ENCODE data around the gene CIITA. TPM values are rescaled to one million over a fixed set of nuclear protein-coding genes. Genes with fewer than 3 reads are reported as not detected.

The CIITA gene
- total RNA-seq, 1 experiment from 2014 or later = 22.4 TPM

DNA sequence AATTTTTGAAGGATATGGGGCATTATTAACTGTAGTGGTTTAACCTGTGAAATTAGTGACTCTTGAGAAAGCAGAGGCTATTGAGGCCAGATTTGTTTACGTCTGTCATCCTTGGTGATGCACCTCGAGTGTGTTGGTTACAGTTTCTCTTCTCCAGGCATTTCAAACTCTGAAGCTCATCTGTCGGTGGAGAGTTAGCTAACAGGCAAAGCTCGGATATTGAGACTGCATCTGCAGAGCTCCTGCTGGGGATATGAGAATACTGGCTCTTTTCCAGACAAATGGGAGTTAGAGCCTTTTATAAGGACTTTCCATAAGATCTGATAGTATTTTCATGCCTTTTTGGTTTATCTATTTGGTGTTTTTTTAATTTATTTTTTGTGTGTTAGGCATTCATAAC is 74.0 kb downstream of the CIITA start:
- DNase-seq = no peak
- no peak overlapping the region for H3K27ac Mint-ChIP-seq (ENCODE audit: unreplicated experiment)
- CTCF ChIA-PET = interaction anchor here (0.6 to 1.2 kb wide), 2 partner anchors 9 to 263 kb away, joined by 3 to 6 read pairs; partner anchors contain the start of gene DEXI
- no peaks in the 10 kb centered on the region for H3K9me3 Mint-ChIP-seq (ENCODE audit: low read depth, unreplicated experiment)
- intact Hi-C loops (cut with micrococcal nuclease; ENCODE audit: unreplicated experiment) = no loop called here
- no peaks in the 10 kb centered on the region for H3K36me3 Mint-ChIP-seq (ENCODE audit: insufficient read depth, unreplicated experiment)
- H3K4me3 Mint-ChIP-seq (ENCODE audit: low read depth, unreplicated experiment) = no peak overlapping the region
- H3K4me1 Mint-ChIP-seq (ENCODE audit: low read depth, unreplicated experiment) = peaks cover 37% of the 10 kb centered on the region
- TF ChIP-seq CTCF (IDR thresholded peaks at IDR 0.05; ENCODE audit: unreplicated experiment) = no peak
- no peaks in the 10 kb centered on the region for H3K27me3 Mint-ChIP-seq (ENCODE audit: unreplicated experiment)
- no TSS peak for BruUV-seq (replicated peaks)

DNA sequence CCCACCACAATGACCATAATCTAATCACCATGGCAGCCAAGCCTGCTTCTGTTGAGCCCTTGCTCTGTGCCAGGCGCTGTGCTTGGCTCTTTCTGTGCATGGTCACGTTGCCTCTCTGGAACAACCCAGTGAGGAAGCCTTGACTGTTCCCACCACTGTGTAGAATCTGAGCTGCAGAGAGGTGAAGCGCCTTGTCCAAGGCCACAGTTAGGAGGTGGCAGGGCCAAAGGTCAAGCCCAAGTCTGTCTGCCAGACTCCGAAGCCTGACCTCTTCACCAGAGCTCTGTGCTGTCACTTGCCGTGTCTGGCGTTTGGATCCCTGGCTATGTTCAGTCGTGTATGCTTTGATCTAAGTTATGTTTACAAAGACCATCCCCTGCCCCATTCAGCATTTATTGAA is 77.9 kb downstream of the CIITA start:
- BruUV-seq (replicated peaks) = no TSS peak
- TF ChIP-seq CTCF (IDR thresholded peaks at IDR 0.05; ENCODE audit: unreplicated experiment) = no peak
- Mint-ChIP-seq H3K9me3 (ENCODE audit: low read depth, unreplicated experiment) (no peaks in the 10 kb centered on the region), H3K27ac (ENCODE audit: unreplicated experiment) (no peak overlapping the region), H3K27me3 (ENCODE audit: unreplicated experiment) (no peaks in the 10 kb centered on the region), H3K4me1 (ENCODE audit: low read depth, unreplicated experiment) (peaks cover 17% of the 10 kb centered on the region), H3K36me3 (ENCODE audit: insufficient read depth, unreplicated experiment) (no peaks in the 10 kb centered on the region), H3K4me3 (ENCODE audit: low read depth, unreplicated experiment) (no peak overlapping the region)
- no peak for DNase-seq
- CTCF ChIA-PET = interaction anchor here (0.6 to 1.7 kb wide), 3 partner anchors 10 to 844 kb away, joined by 3 to 10 read pairs (median 3); partner anchors contain the start of genes CLEC16A and DEXI
- intact Hi-C loops (cut with micrococcal nuclease; ENCODE audit: unreplicated experiment) = no loop called here

DNA sequence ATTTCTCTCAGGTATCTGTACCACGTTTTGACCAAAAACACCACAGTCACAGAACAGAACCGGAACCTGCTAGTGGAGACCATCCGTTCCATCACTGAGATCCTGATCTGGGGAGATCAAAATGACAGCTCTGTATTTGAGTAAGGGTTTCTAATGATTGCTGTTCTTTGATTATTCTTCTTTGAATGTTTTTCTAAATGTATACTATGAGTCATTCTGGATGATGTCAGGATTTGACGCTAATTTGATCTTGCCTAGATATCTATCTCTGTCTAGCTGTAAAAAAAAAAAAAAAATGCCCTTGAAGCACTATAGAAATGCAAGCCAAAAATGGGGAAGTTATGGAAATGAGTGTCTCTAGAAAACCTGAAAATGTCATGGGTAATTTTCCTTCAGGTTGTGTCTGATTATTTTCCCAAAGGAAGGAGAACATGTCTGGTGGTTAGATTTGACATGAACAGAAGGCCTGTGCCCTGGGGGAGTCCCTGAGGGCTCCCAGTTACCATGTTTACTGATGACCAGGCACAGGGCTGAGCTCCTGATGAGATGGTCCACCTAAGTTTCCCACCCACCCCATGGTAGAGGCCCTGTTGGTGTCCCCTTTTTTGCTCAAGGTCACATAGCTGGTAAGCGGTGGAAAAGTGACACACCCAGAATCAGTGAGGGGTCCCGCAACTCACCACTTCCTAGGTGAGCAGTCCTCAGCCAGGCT is 80.9 kb downstream of the CIITA start:
- no peak overlapping the region for H3K27ac Mint-ChIP-seq (ENCODE audit: unreplicated experiment)

GRCh38 chr16:10959161-10959560 is 82.2 kb downstream of the CIITA start:
- Mint-ChIP-seq H3K9me3 (ENCODE audit: low read depth, unreplicated experiment) (no peaks in the 10 kb centered on the region), H3K4me1 (ENCODE audit: low read depth, unreplicated experiment) (peaks cover 9% of the 10 kb centered on the region), H3K27ac (ENCODE audit: unreplicated experiment) (no peak overlapping the region), H3K36me3 (ENCODE audit: insufficient read depth, unreplicated experiment) (peaks cover 6% of the 10 kb centered on the region), H3K27me3 (ENCODE audit: unreplicated experiment) (no peaks in the 10 kb centered on the region), H3K4me3 (ENCODE audit: low read depth, unreplicated experiment) (no peak overlapping the region)
- no peak for TF ChIP-seq CTCF (IDR thresholded peaks at IDR 0.05; ENCODE audit: unreplicated experiment)
- BruUV-seq (replicated peaks) = no TSS peak
- CTCF ChIA-PET = interaction anchor here (0.6 kb wide), 1 partner anchor 298 kb away, joined by 3 read pairs; no protein-coding TSS in a partner anchor
- no peak for DNase-seq
- intact Hi-C loops (cut with micrococcal nuclease; ENCODE audit: unreplicated experiment) = no loop called here

More for the DNA sequence above, 80.9 kb downstream of the CIITA start:
- BruUV-seq (replicated peaks) = no TSS peak
- Mint-ChIP-seq H3K9me3 (ENCODE audit: low read depth, unreplicated experiment) (no peaks in the 10 kb centered on the region), H3K4me1 (ENCODE audit: low read depth, unreplicated experiment) (peaks cover 9% of the 10 kb centered on the region), H3K4me3 (ENCODE audit: low read depth, unreplicated experiment) (no peak overlapping the region), H3K27me3 (ENCODE audit: unreplicated experiment) (no peaks in the 10 kb centered on the region), H3K36me3 (ENCODE audit: insufficient read depth, unreplicated experiment) (peaks cover 6% of the 10 kb centered on the region)
- intact Hi-C loops (cut with micrococcal nuclease; ENCODE audit: unreplicated experiment) = no loop called here
- no peak for DNase-seq
- no peak for TF ChIP-seq CTCF (IDR thresholded peaks at IDR 0.05; ENCODE audit: unreplicated experiment)
- CTCF ChIA-PET = interaction anchor here (0.6 to 0.7 kb wide), 6 partner anchors 238 to 731 kb away, joined by 3 to 5 read pairs (median 4); no protein-coding TSS in a partner anchor

All from Calu3 (cell line).